Measurements from ENCODE around the gene TMEM108.

DNA sequence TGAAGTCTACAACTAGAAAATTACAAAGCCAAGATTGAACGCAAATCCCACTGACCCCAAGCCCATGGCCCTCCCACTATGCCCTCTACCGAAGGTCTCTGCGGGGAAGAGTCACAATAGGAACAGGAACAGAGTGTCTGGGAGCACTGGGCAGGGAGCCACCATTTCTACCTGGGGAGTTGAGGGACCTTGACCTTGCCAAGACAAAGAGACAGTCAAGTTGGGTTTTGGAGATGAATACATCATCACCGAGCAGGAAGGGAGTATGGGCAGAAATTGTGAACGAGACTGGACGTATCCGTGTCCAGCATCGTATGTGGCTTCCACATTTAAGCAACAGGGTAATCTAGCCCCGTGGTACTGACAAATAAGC lies 330.9 kb downstream of the TMEM108 start:
- no peak for TF ChIP-seq POLR2A (IDR thresholded peaks at IDR 0.05)
- TF ChIP-seq, protein P1, sequence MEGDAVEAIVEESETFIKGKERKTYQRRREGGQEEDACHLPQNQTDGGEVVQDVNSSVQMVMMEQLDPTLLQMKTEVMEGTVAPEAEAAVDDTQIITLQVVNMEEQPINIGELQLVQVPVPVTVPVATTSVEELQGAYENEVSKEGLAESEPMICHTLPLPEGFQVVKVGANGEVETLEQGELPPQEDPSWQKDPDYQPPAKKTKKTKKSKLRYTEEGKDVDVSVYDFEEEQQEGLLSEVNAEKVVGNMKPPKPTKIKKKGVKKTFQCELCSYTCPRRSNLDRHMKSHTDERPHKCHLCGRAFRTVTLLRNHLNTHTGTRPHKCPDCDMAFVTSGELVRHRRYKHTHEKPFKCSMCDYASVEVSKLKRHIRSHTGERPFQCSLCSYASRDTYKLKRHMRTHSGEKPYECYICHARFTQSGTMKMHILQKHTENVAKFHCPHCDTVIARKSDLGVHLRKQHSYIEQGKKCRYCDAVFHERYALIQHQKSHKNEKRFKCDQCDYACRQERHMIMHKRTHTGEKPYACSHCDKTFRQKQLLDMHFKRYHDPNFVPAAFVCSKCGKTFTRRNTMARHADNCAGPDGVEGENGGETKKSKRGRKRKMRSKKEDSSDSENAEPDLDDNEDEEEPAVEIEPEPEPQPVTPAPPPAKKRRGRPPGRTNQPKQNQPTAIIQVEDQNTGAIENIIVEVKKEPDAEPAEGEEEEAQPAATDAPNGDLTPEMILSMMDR (IDR thresholded peaks at IDR 0.05): no peak

All from thyroid gland (tissue), 4 donors.